IPS-18c (cell line): ENCODE measurements around the gene MAGI1.

Experiments used
- H3K4me3 ChIP-seq: 2 replicates; pipeline ENCODE4 v1.7.0; 2013; ENCODE audit warnings: low read depth, mild to moderate bottlenecking, low read length, moderate library complexity; ENCODE audit not compliant: insufficient read depth
- H3K9me3 ChIP-seq: one replicate; pipeline ENCODE4 v1.6.1; 2013; ENCODE audit warnings: mild to moderate bottlenecking, low read length, moderate library complexity; ENCODE audit not compliant: control insufficient read depth, insufficient read depth

The MAGI1 gene

DNA sequence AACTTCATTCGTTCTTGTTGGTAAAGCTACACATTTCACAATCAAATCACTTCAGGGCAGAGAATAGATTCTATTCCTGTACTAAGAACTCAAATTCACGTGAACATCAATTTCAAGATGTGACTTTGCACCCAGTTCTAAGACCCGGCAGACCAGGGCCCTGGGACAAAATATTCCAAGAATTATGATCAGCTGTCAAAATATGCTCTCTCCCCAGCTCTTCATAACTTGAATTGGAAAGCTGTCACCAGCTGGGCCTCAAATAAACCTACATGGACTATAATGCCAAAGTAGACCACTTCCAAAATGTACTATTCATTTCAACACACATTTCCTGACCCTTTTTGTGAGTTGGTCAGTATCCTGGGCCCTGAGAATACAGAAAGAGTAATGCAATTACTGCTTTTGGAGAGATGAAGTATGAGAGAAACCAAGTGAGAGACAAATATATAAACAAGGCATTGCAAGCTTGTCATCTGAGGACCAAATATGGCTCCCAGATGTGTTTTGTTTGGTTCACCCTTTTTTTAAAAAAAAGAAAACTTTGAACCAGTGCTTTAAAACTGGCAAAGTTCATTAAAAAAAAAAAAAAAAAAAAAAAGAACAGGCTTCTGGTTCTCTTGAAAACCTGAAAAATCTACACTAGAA is 14.9 kb downstream of the MAGI1 start:
- no peaks in the 10 kb centered on the region for H3K9me3 ChIP-seq
- H3K4me3 ChIP-seq = no peak overlapping the region

DNA sequence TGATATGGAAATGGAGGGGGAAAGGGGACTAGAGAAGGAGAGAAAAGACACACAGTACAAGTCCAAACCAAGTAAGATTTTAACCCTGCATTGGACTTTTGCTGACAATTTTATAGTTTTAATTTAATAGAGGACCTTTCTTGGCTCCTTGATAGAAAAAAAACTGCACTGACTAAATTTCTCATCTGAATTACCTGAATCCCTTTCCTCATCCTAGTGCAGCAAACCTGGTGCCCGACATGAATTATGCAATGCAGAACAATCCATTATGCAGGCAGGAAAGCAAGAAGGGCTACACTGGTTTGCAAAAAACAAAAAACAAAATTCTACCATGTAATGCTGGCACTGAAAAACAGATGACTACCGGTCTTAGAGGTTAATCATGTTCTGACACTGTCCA is 15.5 kb downstream of the MAGI1 start:
- Histone ChIP-seq H3K9me3 (no peaks in the 10 kb centered on the region), H3K4me3 (no peak overlapping the region)

DNA sequence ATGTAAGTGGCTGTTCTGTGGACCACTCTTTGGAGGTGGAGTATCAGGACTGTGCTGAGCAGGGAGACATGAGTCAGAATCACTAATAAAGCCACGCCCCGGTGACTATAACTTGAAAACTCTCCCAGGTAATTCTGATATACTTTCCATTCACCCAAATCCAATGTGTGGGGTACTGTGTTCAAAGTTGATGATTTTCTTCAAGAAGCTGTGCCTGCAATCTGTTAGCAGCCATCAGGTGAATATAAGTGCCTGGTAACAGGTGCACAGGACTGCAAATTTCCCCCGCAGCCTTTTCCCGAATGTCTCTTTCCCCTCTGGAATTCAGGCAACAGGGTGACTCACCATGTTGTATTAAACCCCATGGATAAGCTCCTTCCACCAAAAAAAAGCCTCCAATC is 17.0 kb downstream of the MAGI1 start:
- H3K9me3 ChIP-seq = no peaks in the 10 kb centered on the region
- H3K4me3 ChIP-seq = no peak overlapping the region

DNA sequence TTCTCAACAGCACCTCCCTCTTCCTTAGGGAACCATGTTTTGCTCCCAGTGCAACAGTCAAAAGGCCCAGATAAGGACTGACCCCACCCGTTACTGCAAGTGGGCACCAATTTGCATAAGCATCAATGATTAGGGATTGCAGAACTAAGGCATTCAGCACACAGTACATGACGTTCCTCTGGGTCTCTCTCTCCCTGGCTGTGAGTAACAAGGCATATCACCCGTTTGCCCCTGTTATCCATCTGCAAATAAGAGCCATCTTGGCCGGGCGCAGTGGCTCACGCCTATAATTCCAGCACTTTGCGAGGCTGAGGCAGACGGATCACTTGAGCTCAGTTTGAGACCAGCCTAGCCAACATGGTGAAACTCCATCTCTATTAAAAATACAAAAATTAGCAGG is 18.8 kb downstream of the MAGI1 start:
- Histone ChIP-seq H3K9me3 (no peaks in the 10 kb centered on the region), H3K4me3 (no peak overlapping the region)

DNA sequence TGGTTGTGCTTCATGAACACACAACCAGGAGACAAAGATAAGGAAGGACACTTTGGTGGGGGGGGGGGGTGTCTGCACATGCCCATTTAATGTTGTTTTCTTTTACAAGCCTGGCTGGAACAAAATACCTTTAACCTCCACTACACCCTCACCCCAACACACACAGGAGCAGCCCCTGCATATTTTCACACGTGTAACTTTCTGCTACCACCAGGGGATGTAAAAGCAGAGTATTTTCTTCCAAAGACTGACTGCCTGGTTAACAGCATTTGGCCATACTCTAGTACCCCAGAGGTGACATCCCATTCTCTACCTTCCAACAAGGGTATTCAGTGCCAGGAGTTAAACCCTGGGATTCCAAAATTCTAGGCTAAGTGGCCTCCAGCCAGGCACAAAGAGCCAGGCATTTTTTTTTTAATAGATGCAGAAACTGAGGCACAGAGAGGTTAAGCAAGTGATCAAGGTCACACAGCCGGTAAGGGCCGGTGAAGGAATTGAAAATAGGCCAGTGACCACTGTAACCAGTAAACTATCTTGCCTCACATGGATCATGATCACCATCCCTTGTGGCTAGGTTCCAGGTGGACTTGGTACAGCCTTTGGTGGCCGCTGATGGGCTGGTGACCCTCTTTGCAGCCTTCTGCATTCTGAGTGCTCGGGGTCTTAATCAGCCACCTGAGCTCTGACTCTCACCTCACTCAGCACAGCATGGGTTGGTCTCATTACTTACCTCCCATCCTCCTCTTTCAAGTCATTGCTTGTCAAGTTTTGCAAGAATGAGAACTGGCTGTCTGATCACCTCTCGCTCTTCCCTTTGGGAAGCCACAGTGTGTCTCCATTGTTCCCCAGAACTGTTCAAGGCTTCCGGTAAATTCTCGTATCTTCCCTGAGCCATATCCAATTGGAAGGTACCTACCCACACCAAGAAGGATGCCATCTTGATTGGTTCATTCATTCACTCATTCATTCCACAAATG is 20.4 kb downstream of the MAGI1 start:
- Histone ChIP-seq H3K4me3 (no peak overlapping the region), H3K9me3 (no peaks in the 10 kb centered on the region)

DNA sequence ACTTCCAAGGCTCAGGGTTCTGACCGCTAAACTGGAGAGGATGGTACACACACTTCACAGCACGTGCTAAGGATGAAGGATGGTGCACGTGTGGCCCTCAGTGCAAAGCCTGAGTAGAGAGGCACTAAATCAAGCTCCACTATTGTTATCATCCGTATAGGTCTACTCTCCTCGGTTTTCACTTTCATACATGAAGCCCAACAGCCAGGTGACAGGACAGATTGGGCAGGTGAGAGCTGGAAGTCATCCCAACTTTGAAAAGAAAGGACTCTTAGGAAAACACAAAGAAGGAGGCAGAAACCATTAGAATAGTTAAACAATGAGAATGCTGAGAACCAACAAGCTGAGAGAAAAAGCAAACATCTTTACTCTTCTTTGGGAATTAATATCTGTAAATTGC is 21.1 kb downstream of the MAGI1 start:
- H3K4me3 ChIP-seq = no peak overlapping the region
- no peaks in the 10 kb centered on the region for H3K9me3 ChIP-seq

DNA sequence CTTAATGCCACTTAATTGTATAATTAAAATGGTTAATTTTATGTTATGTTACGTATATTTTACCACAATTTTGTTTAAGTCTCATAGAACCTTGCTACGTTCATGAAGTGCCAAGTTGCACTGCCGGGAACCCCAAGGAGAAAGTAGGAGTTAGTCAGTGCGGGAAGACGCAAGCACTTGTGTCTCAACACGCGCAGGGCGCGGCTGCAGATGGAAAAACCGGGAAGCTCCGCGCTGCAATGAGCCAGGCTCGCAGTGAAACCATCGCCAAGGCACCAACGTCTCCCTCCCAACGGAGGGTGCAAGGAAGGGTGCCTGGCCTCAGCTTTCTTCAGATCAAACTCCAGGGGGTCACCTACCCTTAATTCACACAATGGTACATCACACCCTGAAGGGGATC is 21.6 kb downstream of the MAGI1 start:
- no peaks in the 10 kb centered on the region for H3K9me3 ChIP-seq
- no peak overlapping the region for H3K4me3 ChIP-seq

DNA sequence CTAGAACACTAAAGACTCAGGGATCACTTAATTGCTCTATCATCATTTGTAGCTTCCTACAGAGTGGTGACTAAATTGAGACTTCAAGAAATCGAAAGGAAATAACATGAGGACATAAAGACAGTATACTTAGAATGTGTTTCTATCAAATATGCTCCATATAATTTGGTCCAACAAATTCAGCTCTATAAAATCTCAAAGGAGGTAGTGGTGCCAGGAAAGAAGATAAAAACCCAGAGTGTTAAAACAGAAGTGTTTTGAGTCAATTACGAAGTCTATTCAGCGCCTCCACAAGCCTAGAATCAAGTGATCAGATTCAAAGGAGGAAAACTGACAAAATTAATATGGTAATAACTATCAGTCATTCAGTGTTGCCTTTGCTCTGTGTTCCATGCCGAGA is 22.9 kb downstream of the MAGI1 start:
- H3K4me3 ChIP-seq = no peak overlapping the region
- no peaks in the 10 kb centered on the region for H3K9me3 ChIP-seq

DNA sequence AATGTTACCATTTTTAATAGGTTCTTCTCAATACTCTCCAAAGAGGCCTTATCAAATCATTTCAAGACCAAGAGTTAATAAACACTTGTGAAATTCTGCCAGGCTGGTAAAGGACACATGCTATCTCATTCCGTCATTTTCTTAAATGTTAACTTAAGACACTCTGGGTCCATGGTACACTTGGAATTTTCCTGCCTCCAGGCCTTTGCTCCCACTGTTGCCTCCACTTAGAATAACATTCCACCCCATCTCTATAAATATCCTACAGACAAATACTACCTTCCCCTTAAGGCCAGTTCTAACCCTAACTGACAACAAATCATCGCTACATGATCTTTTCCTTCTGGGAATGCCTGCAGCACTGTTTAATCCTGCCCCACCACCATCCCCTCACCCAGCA is 24.1 kb downstream of the MAGI1 start:
- Histone ChIP-seq H3K9me3 (no peaks in the 10 kb centered on the region), H3K4me3 (no peak overlapping the region)

DNA sequence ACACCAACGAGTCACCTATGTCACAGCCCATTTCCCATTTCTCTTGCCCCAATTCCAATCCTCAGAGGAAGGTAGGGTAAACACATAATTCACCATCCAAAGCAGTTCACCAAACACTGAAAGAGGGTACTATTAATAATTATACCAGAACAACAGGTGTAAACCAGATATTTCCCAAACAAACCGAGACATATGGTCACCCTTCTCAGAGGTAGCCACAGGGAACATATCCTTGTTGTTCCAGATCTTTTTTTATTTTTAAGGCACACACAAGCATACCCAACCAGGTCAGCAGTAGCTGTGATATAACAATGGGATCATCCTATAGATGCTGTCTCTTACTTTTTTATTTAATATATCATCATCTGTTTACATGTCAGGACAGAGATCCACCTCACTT is 24.7 kb downstream of the MAGI1 start:
- no peaks in the 10 kb centered on the region for H3K9me3 ChIP-seq
- H3K4me3 ChIP-seq = no peak overlapping the region

DNA sequence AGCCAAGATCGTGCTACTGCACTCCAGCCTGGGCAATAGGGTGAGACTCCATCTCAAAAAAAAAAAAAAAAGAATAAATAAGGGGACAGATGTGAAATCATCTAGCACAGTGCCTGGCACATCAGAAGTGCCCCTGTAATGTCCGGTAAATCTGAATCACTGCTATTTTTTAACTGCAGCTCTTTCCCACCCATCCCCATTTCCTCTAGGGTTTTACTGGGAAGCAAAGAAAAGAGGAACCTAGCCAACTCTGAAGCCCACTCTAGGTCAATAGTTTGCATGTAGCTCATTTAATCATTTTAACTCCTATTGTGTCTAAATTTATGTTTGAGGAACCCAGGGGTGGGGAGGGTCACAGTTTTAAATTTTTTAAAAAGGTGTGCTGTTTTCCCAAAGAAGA is 26.0 kb downstream of the MAGI1 start:
- Histone ChIP-seq H3K9me3 (no peaks in the 10 kb centered on the region), H3K4me3 (no peak overlapping the region)

DNA sequence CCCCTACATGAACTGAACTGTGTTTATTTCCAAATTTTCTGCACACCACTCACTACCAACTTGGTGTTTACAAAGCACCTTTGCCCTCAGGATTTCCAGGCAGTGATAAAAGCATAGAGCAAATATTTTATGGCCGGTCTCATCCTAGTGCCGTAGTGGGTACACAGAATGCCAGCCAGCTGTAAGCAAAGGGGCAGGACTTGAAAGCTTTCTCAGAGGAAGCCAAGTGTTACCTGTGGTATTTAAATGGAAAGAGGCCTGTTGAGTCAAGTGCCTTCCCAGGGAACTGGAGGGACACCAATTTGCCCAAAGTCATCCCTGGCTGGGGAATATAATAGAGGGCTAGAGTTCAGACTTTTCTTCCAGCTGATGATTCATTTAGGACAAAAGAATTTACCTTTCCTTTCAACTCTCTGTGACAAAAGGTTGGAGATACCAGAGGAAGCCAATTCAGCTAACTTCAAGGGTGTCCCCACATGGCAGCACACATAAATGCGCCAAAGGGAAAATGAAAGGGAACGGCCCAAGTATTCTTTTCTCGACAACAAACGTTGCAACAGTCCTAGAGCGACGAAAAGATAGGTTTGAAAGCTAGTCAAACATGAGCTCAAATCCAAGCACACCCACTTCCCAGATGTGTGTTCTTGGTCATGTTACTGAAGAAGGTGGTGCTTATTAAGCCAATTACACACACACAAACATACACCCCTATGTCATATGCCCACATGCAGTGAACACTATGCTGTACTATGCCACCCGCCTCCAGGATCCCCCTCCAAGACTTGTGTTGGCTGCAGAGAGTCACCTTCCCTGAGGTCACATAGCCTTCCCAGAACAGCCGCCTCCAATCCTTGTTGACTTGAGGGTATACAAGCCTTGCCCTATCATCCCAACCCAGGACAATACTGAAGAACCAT is 27.7 kb downstream of the MAGI1 start:
- Histone ChIP-seq H3K9me3 (no peaks in the 10 kb centered on the region), H3K4me3 (no peak overlapping the region)

DNA sequence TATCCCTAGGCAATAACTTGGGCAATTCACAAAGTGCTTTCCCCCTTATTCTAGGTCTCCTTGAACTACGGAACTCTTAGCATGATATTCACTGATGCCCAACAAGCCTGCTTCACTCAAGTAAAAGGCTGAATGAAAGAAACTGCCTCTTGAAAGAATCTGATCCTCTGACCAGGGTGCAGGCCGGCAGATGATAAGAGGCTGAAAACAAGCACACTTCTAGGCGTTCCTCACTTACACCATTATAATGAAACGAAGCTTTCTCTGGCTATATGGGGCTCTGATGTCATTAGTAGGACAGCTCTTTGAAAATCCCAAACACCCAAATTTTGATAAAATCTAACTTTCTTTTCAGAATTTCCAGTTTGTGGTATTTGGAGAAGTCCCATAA is 28.4 kb downstream of the MAGI1 start:
- H3K9me3 ChIP-seq = no peaks in the 10 kb centered on the region
- no peak overlapping the region for H3K4me3 ChIP-seq

DNA sequence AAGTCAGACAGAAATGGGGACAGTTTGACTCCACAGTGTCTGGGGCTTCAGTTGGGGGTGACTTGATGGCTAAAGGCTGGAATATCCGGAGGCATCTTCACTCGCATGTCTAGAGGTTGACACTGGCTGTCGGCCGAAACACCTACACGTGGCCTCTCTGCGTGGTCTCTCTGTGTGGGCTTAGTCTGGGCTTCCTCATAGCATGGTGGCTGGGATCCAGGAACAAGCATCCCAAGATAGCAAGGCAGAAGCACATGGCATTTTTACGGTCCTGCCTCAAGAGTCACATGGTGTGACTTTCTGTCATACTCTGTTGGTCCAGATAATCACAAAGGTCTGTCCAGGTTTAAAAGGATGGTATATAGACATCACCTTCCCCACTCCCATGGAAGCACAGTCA is 34.5 kb downstream of the MAGI1 start:
- Histone ChIP-seq H3K4me3 (no peak overlapping the region), H3K9me3 (no peaks in the 10 kb centered on the region)

DNA sequence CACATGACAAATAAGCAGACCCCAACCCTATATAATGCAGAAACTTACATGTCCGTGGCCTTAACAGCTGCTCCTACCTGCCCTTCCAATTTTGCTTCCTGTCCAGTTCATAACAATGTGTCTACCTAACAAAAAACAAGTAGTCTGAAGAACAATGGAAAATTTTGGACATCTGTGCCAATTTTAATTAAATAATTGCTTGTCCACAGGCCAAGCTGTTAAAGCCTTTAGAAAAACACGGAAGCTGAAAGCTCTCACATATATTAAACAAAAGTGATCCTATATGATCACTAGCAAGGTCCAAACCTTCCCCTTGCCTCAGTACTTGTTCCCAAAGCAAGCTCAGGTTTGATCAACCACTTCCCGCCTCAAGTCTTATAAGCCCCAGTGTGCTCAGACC is 37.1 kb downstream of the MAGI1 start:
- no peak overlapping the region for H3K4me3 ChIP-seq
- no peaks in the 10 kb centered on the region for H3K9me3 ChIP-seq

DNA sequence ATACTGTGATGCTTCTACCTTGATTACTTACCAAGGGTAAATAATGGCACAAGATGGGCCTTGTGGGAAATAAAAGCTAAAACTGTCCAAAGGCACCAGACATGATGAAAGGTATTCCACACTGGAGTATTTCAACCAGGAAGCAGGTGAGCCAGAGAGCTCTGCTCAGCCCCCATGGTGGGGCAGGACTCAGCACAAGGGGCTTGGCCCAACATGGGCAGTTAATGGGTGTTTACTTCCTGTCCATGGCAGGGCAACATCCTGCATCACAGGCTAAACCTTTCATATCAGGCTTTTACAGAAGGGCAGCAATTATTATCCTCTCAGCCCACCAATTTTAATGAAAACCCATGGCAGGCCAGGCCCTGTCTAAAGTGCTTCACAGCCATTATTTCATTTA is 38.2 kb downstream of the MAGI1 start:
- no peaks in the 10 kb centered on the region for H3K9me3 ChIP-seq
- no peak overlapping the region for H3K4me3 ChIP-seq

DNA sequence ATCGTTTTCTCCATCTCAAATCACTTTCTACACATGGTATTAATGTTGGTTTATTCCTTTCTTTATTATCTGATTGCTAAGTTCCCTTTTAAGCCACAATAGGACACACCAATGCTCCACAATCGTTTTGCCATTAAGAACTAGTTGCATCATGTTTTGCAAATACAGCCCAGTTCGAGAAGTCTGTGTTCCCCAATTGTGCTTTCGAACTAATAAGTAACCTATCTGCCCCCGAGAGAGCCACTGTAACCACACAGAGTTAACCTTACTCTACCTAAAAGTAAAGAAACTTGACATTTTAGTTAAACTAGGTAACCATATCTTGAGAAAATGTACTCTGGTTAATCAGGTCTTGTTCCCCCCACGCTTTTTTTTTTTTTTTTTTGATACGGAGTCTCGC is 39.1 kb downstream of the MAGI1 start:
- Histone ChIP-seq H3K9me3 (no peaks in the 10 kb centered on the region), H3K4me3 (no peak overlapping the region)

DNA sequence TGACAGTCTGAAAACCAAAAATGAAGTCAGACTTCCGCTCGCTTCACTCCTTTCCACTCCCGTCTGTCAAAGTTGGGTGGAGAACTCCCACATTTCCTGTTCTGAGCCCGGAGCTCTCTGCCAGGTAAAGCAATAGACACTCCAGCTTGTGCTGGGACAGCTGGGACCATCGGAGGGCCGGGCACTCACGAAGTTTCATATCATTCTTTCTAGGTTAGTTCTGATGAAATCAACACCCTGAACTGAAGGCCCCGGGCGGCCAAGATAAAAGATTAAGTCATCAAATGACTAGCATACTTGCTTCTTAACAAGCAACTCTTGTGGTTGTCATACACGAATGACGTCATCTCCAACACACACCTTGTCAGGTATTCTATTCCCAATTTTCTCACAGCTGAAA is 42.1 kb downstream of the MAGI1 start:
- H3K4me3 ChIP-seq = no peak overlapping the region
- no peaks in the 10 kb centered on the region for H3K9me3 ChIP-seq
